ENCODE results near the gene ZNF90. TPM values are rescaled to one million over a fixed set of nuclear protein-coding genes. Genes with fewer than 3 reads are reported as not detected.

Gene ZNF90
- total RNA-seq, 2 experiments from 2014 or later: 2.9 to 3.7 TPM

DNA sequence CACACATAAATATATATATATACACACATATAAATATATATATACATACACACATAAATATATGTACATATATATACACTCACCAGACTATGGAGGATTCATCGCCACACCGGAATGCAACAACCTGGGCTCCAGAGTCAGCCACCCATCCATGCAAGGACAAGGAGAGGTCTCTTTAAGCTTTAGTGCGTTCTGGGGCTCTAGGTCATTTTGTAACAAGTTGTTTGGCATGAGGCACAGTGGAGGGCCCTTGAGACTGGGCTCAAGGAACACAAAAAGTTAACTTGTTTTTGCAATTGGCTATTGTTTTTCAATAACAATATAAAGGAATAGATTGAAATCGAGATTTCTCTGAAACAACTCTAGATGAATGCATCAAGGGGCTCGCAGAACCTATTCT is 4.9 kb upstream of the ZNF90 start:
- Mint-ChIP-seq H3K36me3 (ENCODE audit: low read depth) (peaks cover 2% of the 10 kb centered on the region), H3K4me3 (no peak overlapping the region), H3K27me3 (peaks cover 18% of the 10 kb centered on the region), H3K27ac (no peak overlapping the region), H3K9me3 (peaks cover 8% of the 10 kb centered on the region), H3K4me1 (ENCODE audit: low read depth) (peaks cover 5% of the 10 kb centered on the region)
- Histone ChIP-seq H3K36me3 (ENCODE audit: insufficient read depth, low read length) (no peaks in the 10 kb centered on the region), H3K27me3 (ENCODE audit: control insufficient read depth in 1 of 2, insufficient read depth in 2 of 2, low read length in 2 of 2) (peaks cover 0 to 7% of the 10 kb centered on the region in 2 experiments), H3K27ac (ENCODE audit: low read depth in 1 of 2, low read length in 2 of 2) (no peak overlapping the region), H3K4me1 (ENCODE audit: insufficient read depth, low read length) (peaks cover 4% of the 10 kb centered on the region), H3K4me3 (ENCODE audit: low read length) (no peak overlapping the region), H3K9me3 (ENCODE audit: control insufficient read depth in 1 of 2, insufficient read depth in 1 of 2, low read length in 2 of 2) (peaks cover 0 to 8% of the 10 kb centered on the region in 2 experiments)
- ChIA-PET CTCF (no interaction called here), POLR2A (no interaction called here)
- no peak for DNase-seq
- no peak for TF ChIP-seq CTCF (IDR thresholded peaks at IDR 0.05)
- intact Hi-C loops (cut with DNase I, micrococcal nuclease): no loop called here
- no peak for ATAC-seq (ENCODE audit: poor library complexity)

- ATAC-seq (ENCODE audit: poor library complexity) (no peak), DNase-seq (peak in 5 of 14 experiments; percentile 4 to 17 (median 9))
- intact Hi-C loops (cut with DNase I, micrococcal nuclease): loop anchor here in 1 of 2 experiments (5.0 kb wide), 1 partner anchor 36 kb away; no protein-coding TSS in a partner anchor
- Mint-ChIP-seq H3K4me1 (ENCODE audit: low read depth) (peaks cover 20% of the 10 kb centered on the region), H3K9me3 (no peaks in the 10 kb centered on the region), H3K36me3 (ENCODE audit: low read depth) (peaks cover 20% of the 10 kb centered on the region), H3K4me3 (peak overlapping the region; percentile 92), H3K27ac (peak overlapping the region; percentile 55), H3K27me3 (no peaks in the 10 kb centered on the region)
- H3K36me3 ChIP-seq (ENCODE audit: insufficient read depth, low read length): no peaks in the 10 kb centered on the region
- POLR2A ChIA-PET: interaction anchor here (0.8 to 3.5 kb wide), 8 partner anchors 26 to 942 kb away, joined by 3 to 28 read pairs (median 8); partner anchors contain the start of genes TSSK6, ZNF430, ZNF486 and ZNF66
- peaks cover 14% of the 10 kb centered on the region for H3K4me1 ChIP-seq (ENCODE audit: insufficient read depth, low read length)
- H3K4me3 ChIP-seq (ENCODE audit: low read length): peak overlapping the region; percentile 60
- CTCF ChIA-PET: interaction anchor here (1.1 to 1.8 kb wide), 2 partner anchors 8 to 81 kb away, joined by 5 read pairs; no protein-coding TSS in a partner anchor
- no peaks in the 10 kb centered on the region for H3K27me3 ChIP-seq (ENCODE audit: control insufficient read depth in 1 of 2, insufficient read depth in 2 of 2, low read length in 2 of 2)
- H3K9me3 ChIP-seq (ENCODE audit: control insufficient read depth in 1 of 2, insufficient read depth in 1 of 2, low read length in 2 of 2): peaks cover 0 to 30% of the 10 kb centered on the region in 2 experiments
- no peak overlapping the region for H3K27ac ChIP-seq (ENCODE audit: low read depth in 1 of 2, low read length in 2 of 2)
- TF ChIP-seq CTCF (IDR thresholded peaks at IDR 0.05): no peak
Measured at GRCh38 chr19:20078581-20079031, 806 bp downstream of the ZNF90 start.

DNA sequence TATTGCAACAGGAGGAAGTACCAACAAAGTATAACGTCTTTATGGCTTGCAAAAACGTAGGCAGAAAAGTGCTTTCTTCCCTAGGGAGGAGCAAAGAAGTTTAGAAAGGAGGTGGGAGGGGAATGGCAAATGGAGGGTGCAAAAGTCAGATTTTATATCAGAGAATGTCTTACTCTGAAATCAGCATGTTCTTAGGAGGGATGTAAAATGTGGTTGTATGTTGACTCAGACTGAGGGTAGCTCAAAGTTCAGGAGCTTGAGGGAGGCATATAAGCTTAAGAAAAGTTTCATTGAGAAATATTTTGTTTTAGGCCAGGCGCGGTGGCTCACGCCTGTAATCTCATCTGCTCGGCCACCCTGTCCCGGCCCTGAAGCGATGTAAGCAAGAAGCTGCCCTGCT is 1.7 kb downstream of the ZNF90 start:
- Mint-ChIP-seq H3K36me3 (ENCODE audit: low read depth) (peaks cover 22% of the 10 kb centered on the region), H3K27ac (no peak overlapping the region), H3K4me3 (peak overlapping the region; percentile 72), H3K9me3 (no peaks in the 10 kb centered on the region), H3K27me3 (no peaks in the 10 kb centered on the region), H3K4me1 (ENCODE audit: low read depth) (peaks cover 20% of the 10 kb centered on the region)
- H3K27me3 ChIP-seq (ENCODE audit: control insufficient read depth in 1 of 2, insufficient read depth in 2 of 2, low read length in 2 of 2): no peaks in the 10 kb centered on the region
- peaks cover 0 to 36% of the 10 kb centered on the region in 2 experiments for H3K9me3 ChIP-seq (ENCODE audit: control insufficient read depth in 1 of 2, insufficient read depth in 1 of 2, low read length in 2 of 2)
- ChIA-PET CTCF (no interaction called here), POLR2A (interaction anchor here (1.8 to 3.5 kb wide), 3 partner anchors 27 to 941 kb away, joined by 6 to 28 read pairs (median 24); partner anchors contain the start of genes ZNF430 and ZNF682)
- intact Hi-C loops (cut with DNase I, micrococcal nuclease): loop anchor here in 1 of 2 experiments (5.0 kb wide), 1 partner anchor 37 kb away; no protein-coding TSS in a partner anchor
- H3K27ac ChIP-seq (ENCODE audit: low read depth in 1 of 2, low read length in 2 of 2): no peak overlapping the region
- no peaks in the 10 kb centered on the region for H3K36me3 ChIP-seq (ENCODE audit: insufficient read depth, low read length)
- DNase-seq: no peak
- no peak for TF ChIP-seq CTCF (IDR thresholded peaks at IDR 0.05)
- no peak overlapping the region for H3K4me3 ChIP-seq (ENCODE audit: low read length)
- peaks cover 14% of the 10 kb centered on the region for H3K4me1 ChIP-seq (ENCODE audit: insufficient read depth, low read length)
- ATAC-seq (ENCODE audit: poor library complexity): no peak

Data from CD4-positive, alpha-beta T cell (primary cell).